GM21423 (cell line): ENCODE results near the gene RAP1GAP2.

Experiments
- ATAC-seq: cut with Tn5 transposase; IDR thresholded peaks from one replicate; pipeline ENCODE4 v1.9.1; 2021; ENCODE audit warnings: mild to moderate bottlenecking, moderate library complexity; ENCODE audit not compliant: unreplicated experiment

RAP1GAP2 gene

GRCh38 chr17:2940352-2940751, 144.1 kb downstream of the RAP1GAP2 start:
- no peak for ATAC-seq

GRCh38 chr17:2943981-2944380, 147.7 kb downstream of the RAP1GAP2 start:
- ATAC-seq, result no peak

DNA sequence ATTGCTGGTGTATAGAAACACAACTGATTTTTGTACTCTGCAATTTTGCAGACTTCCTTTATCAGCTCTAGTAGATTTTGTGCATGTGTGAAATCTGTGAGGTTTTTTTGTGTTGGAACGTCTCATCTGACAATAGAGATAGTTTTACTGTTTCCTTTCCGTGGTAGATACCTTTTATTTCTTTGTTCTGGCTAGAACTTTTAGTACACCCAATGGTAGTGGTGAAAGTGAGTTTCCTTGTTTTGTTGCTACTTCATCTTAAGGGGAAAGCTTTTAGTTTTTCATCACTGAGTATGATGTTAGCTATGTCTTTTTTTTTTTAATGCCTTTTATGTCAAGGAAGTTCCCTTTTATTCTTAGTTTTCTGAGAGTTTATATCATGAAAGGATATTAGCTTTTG, 149.1 kb downstream of the RAP1GAP2 start:
- ATAC-seq, result no peak

- ATAC-seq, result no peak
These were observed 149.9 kb downstream of the RAP1GAP2 start for GRCh38 chr17:2946144-2946543.

- no peak for ATAC-seq
These were observed 151.3 kb downstream of the RAP1GAP2 start for GRCh38 chr17:2947588-2947950.

DNA sequence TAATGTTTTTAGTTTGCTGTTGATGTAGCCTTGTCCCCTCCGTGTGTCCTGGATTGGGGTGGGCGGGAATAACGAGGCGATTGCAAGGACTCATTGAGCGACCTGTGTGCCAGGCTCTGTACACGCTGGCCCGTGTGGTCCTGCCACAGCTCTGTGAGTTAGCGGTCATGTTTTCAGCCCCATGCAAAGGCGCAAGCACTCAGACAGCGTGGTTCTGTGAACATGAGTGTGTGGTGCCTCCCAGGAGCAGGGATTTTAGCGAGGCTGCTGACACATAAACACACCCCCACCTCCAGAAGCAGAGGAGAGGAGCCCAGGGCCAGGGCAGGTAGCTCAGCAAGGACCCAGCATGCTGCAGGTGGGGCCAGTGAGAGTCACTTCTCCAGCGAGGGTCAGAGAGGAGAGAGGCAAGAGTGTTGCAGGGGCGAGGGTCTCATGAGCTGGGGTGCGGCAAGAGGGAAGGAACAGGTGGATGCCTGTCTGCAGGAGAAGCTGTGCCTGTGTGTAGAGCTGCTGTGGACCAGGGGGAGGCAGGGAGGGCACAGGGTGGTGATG, 151.8 kb downstream of the RAP1GAP2 start:
- ATAC-seq, result no peak

GRCh38 chr17:2948721-2949468, 152.7 kb downstream of the RAP1GAP2 start:
- ATAC-seq, result no peak

- ATAC-seq, result no peak
These were observed 153.3 kb downstream of the RAP1GAP2 start for GRCh38 chr17:2949469-2950044.

- ATAC-seq, result no peak
These were observed 154.6 kb downstream of the RAP1GAP2 start for GRCh38 chr17:2950846-2951245.

- ATAC-seq, result no peak
These were observed 156.1 kb downstream of the RAP1GAP2 start for GRCh38 chr17:2952174-2952845.

DNA sequence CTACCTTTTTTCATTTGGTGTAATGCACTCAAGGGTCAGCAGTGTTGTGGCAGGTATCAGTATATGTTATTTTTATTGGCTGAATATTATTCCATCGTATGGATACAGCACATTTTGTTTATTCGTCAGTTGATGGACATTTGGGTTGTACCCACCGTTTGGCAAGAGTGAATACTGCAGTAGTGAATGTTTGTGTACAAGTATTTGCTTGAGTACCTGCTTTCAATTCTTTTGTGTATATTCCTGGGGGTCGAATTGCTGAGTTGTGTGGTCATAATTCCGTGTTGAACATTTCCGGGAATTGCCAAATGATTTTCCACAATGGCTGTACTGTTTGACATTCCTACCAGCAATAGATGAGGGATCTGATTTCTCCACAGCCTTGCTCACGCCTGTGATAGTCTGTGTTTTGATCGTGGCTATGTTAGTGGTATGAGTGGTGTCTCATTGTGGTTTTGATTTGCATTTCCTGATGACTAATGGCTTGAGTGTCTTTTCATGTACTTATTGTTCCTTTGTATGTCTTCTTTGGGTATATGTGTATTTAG, 158.7 kb downstream of the RAP1GAP2 start:
- ATAC-seq, result no peak

DNA sequence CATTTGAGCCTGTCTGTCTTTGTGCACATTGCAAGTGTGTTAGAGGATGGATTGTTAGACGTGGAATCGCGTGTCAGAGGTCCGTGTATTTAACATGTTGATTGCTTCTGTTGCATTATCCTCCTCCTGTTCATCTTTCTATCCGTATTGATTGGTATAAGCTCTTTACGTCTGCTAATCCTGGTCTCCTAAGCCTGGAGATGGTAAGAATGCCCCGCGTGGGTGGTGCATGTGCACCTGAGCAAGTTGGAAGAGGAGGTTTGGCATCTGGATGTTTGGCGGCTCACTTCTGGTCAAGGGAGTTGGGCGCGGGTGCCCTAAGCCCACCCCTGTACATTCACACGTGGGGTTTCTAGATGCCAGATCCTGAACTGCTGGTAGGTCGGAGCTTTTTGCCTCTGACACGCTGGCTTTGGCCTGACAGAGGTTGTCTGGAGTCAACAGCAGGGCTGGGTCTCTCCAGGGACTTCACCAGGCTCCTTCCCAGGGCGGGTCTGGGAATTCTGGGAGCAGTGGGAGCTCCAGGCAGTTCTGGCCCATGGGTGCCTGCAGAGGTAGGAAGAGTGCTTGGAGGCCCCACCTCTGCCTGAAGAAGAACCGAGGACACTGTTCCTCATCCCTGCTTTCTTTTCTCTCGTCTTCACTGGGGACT, 159.8 kb downstream of the RAP1GAP2 start:
- no peak for ATAC-seq

DNA sequence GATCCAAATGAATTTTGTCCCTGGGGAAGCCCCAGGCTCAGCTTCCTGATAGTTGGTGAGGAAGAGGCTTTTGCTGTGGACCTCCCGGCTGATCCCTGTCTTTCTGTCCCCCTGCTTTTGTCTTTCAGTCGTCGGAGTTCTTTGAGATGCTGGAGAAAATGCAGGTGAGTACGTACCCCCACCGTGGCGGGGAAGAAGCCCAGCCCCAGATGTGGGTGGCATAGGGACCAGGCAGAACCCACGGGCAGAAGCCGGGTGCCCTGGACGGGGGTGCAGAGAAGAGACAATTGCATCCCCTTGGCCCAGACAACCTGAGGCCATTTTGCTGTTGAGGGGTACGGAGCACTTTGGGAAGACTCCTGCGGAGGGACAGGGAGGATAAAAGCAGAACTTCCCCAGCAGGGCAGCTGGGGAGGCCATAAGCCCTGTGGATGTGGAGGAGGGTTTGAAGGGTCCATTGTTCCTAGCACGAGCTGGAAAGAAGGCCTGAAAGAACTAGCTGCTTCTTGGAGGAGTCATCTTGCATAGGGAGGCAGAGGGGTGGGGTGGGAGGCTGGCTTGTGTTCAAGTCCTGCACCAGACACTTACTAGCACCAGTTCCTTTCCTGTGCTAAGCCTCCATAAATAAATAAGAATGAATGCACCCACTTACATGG, 161.5 kb downstream of the RAP1GAP2 start:
- ATAC-seq, result no peak

- no peak for ATAC-seq
These were observed 162.5 kb downstream of the RAP1GAP2 start for GRCh38 chr17:2958706-2959222.

DNA sequence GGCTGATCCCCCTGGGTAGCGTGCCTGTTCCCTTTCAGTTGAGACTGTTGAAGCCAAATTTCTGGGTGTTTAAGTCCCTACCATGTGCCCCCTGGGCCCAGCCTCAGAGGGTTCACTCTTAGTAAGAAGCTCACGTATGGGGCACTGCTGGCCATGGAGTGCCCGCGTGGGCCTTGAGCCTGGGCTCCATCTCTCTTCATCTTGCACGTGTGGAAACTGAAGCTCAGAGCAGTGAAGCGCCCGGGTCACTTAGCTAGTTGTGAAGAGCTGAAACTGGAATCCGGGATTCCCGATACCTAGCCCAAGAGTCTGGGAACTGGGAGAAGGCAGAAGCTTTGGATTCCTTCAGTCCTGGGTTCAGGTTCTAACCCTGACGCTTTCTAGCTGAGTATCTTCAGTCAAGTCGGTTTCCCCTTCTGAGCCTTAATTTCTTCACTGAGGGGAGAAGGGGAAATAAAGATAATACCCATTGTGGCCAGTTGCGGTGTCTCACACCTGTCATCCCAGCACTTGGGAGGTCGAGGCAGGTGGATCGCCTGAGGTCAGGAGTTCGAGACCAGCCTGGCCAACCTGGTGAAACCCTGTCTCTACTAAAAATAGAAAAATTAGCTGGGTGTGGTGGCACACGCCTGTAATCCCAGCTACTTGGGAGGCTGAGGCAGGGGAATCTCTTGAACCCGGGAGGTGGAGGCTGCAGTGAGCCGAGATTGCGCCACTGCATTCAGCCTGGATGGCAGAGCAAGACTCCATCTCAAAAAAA, 163.3 kb downstream of the RAP1GAP2 start:
- no peak for ATAC-seq

DNA sequence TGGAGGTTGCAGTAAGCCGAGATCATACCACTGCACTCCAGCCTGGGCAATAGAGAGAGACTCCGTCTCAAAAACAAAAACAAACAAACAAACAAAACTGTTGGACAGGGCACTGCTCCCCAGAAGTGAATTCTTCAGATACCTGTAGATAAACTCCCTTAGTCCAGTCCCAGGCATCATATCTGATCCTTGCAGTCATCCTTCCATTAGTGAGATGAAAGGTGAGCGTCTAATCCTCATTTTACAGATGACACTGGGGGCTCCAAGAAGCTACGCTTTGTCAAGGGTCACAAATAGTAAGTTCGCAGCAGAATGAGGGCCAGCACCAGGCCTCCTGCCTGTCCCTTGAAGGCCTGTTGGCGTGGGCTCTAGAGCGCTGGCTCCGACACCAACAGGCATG, 165.2 kb downstream of the RAP1GAP2 start:
- ATAC-seq, result no peak

GRCh38 chr17:2962236-2962635, 166.0 kb downstream of the RAP1GAP2 start:
- no peak for ATAC-seq

GRCh38 chr17:2962729-2963128, 166.5 kb downstream of the RAP1GAP2 start:
- no peak for ATAC-seq

- ATAC-seq, result no peak
These were observed 167.2 kb downstream of the RAP1GAP2 start for GRCh38 chr17:2963332-2964027.
